B cell (primary cell): ENCODE results near the gene ZBTB21.

Experiments used
- EZH2 ChIP-seq: IDR thresholded peaks from 2 replicates; pipeline ENCODE4 v1.6.1; 2012; ENCODE audit warnings: borderline replicate concordance, low read depth, mild to moderate bottlenecking, moderate library complexity, low read length; ENCODE audit not compliant: insufficient read depth, poor library complexity, severe bottlenecking
- TF ChIP-seq, protein P1 (sequence below): fragments of 200-600 bp; IDR thresholded peaks from one replicate; pipeline ENCODE4 v1.8.0; 2022; ENCODE audit warnings: antibody characterized with exemption, mild to moderate bottlenecking

- TF ChIP-seq, protein P1, sequence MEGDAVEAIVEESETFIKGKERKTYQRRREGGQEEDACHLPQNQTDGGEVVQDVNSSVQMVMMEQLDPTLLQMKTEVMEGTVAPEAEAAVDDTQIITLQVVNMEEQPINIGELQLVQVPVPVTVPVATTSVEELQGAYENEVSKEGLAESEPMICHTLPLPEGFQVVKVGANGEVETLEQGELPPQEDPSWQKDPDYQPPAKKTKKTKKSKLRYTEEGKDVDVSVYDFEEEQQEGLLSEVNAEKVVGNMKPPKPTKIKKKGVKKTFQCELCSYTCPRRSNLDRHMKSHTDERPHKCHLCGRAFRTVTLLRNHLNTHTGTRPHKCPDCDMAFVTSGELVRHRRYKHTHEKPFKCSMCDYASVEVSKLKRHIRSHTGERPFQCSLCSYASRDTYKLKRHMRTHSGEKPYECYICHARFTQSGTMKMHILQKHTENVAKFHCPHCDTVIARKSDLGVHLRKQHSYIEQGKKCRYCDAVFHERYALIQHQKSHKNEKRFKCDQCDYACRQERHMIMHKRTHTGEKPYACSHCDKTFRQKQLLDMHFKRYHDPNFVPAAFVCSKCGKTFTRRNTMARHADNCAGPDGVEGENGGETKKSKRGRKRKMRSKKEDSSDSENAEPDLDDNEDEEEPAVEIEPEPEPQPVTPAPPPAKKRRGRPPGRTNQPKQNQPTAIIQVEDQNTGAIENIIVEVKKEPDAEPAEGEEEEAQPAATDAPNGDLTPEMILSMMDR, result no peak
- no peak for TF ChIP-seq EZH2
Observed at GRCh38 chr21:41971891-41972290, 38.3 kb downstream of the ZBTB21 start.
